Upper lobe of left lung (tissue), 6 donors: ENCODE data around the gene TTLL10. TPM values are rescaled to one million over a fixed set of nuclear protein-coding genes. Genes with fewer than 3 reads are reported as not detected.

Experiments used
- ATAC-seq, 2 donors: fragments of 200-7000 bp; cut with Tn5 transposase; one replicate each; pipeline ENCODE4 v1.9.1; 2022; ENCODE audit warnings: mild to moderate bottlenecking in 2 of 2, moderate library complexity in 2 of 2; ENCODE audit not compliant: low FRiP score in 2 of 2
- DNase-seq, 2 donors: peaks; one replicate each; pipeline ENCODE4 v3.0.0-alpha.2; 2019 to 2020
- H3K27ac ChIP-seq, 4 donors: fragments of 200-600 bp; sonication (generic); one replicate each; pipeline ENCODE4 v1.5.1; 2016 to 2019
- H3K27me3 ChIP-seq, 4 donors: fragments of 200-600 bp; sonication (generic); one replicate each; pipeline ENCODE4 v1.5.1; 2017 to 2019
- H3K36me3 ChIP-seq, 4 donors: fragments of 200-600 bp; sonication (generic); one replicate each; pipeline ENCODE4 v1.5.1; 2016 to 2019
- H3K4me1 ChIP-seq, 4 donors: fragments of 200-600 bp; sonication (generic); one replicate each; pipeline ENCODE4 v1.5.1; 2018 to 2019
- H3K4me3 ChIP-seq, 4 donors: fragments of 200-600 bp; sonication (generic); one replicate each; pipeline ENCODE4 v1.5.1; 2017 to 2019; ENCODE audit warnings: mild to moderate bottlenecking in 2 of 4, moderate library complexity in 1 of 4
- H3K9me3 ChIP-seq, 4 donors: fragments of 200-600 bp; sonication (generic); one replicate each; pipeline ENCODE4 v1.5.1; 2018 to 2019
- EP300 ChIP-seq, 4 donors: sonication (generic); formaldehyde crosslinking; IDR thresholded peaks; one replicate each; pipeline ENCODE4 v1.5.1; 2017; ENCODE audit warnings: antibody characterized with exemption in 4 of 4, control low read depth in 2 of 4
- POLR2A ChIP-seq, 4 donors: fragments of 450-650 bp; IDR thresholded peaks; one replicate each; pipeline ENCODE4 v1.5.1; 2016 to 2017; ENCODE audit warnings: antibody characterized with exemption in 4 of 4, mild to moderate bottlenecking in 2 of 4
- POLR2AphosphoS5 ChIP-seq, 2 donors: sonication (generic); formaldehyde crosslinking; IDR thresholded peaks; one replicate each; pipeline ENCODE4 v1.5.1; 2017; ENCODE audit warnings: antibody characterized with exemption in 2 of 2
- WGBS, 2 donors: methylation state at CpG; one replicate each; pipeline ENCODE4 v1.1.5; 2017 to 2018; 5-methylcytosine and 5-hydroxymethylcytosine counted together
- total RNA-seq, 6 donors: library from RNA; depleted of rRNA in 4 of 6; stranded (reverse); fragments of >200 nt in 4 of 6; gene quantifications; one replicate each; pipeline versions ENCODE4 v1.1.0 to v1.2.1, GENCODE V29; 2016 to 2021
- TF ChIP-seq, protein P1 (sequence below), 6 experiments: fragments of 450-650 bp in 4 of 6; fragments of 200-600 bp in 2 of 6; sonication (generic) in 2 of 6; IDR thresholded peaks; one replicate each; pipeline ENCODE4 v1.5.1; 2016 to 2019; ENCODE audit warnings: antibody characterized with exemption in 6 of 6
- donor health status: DM: no; HTN: no; CAD: no; lungs with moderate emphysema.
- donor health status: DM: no; HTN: yes; CAD: no; lungs with severe emphysema.

Gene TTLL10
- total RNA-seq, 6 donors from 2014 or later, result 0.86 to 14.5 (median 5.8) TPM

- Histone ChIP-seq H3K36me3 (no peaks in the 10 kb centered on the region), H3K4me3 (no peak overlapping the region), H3K27ac (no peak overlapping the region), H3K4me1 (peaks cover 0 to 31% (median 10%) of the 10 kb centered on the region in 4 donors), H3K27me3 (peaks cover 0 to 30% (median 11%) of the 10 kb centered on the region in 4 donors), H3K9me3 (no peaks in the 10 kb centered on the region)
- TF ChIP-seq POLR2A (IDR thresholded peaks at IDR 0.05) (no peak), POLR2AphosphoS5 (IDR thresholded peaks at IDR 0.05) (no peak), EP300 (IDR thresholded peaks at IDR 0.05) (no peak)
- TF ChIP-seq, protein P1, sequence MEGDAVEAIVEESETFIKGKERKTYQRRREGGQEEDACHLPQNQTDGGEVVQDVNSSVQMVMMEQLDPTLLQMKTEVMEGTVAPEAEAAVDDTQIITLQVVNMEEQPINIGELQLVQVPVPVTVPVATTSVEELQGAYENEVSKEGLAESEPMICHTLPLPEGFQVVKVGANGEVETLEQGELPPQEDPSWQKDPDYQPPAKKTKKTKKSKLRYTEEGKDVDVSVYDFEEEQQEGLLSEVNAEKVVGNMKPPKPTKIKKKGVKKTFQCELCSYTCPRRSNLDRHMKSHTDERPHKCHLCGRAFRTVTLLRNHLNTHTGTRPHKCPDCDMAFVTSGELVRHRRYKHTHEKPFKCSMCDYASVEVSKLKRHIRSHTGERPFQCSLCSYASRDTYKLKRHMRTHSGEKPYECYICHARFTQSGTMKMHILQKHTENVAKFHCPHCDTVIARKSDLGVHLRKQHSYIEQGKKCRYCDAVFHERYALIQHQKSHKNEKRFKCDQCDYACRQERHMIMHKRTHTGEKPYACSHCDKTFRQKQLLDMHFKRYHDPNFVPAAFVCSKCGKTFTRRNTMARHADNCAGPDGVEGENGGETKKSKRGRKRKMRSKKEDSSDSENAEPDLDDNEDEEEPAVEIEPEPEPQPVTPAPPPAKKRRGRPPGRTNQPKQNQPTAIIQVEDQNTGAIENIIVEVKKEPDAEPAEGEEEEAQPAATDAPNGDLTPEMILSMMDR (IDR thresholded peaks at IDR 0.05), result no peak
- 52 to 60% methylated on average over 2 to 26 of the region's 30 CpGs for WGBS, 2 donors
- DNase-seq (peak in 1 of 2 donors; percentile 74), ATAC-seq (no peak)
Observed at GRCh38 chr1:1239614-1240347, 66.1 kb downstream of the TTLL10 start.

DNA sequence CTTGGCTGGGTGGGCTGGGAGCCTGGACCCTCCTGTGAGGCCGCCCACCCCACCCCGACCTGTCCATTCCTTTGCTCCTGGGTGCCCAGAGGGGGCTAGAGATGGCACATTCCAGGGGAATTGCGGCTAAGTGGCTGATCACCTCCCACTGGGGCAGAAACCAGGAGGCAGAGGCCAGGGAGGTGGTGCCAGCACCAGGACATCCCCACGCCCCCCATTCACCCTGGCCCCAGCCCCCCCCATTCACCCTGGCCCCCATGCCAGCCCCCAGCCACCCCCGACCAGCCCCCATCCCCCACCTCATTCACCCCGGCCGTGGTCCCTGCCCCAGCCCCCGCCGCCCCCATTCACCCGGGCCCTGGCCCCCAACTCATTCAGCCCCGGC lies 66.7 kb downstream of the TTLL10 start:
- H3K36me3 ChIP-seq, result no peaks in the 10 kb centered on the region
- DNase-seq, result no peak
- H3K27me3 ChIP-seq, result peaks cover 0 to 31% (median 12%) of the 10 kb centered on the region in 4 donors
- peaks cover 0 to 27% (median 10%) of the 10 kb centered on the region in 4 donors for H3K4me1 ChIP-seq
- TF ChIP-seq EP300 (IDR thresholded peaks at IDR 0.05) (no peak), POLR2AphosphoS5 (IDR thresholded peaks at IDR 0.05) (no peak), POLR2A (IDR thresholded peaks at IDR 0.05) (no peak)
- TF ChIP-seq, protein P1 (IDR thresholded peaks at IDR 0.05), result no peak
- H3K27ac ChIP-seq, result no peak overlapping the region
- H3K9me3 ChIP-seq, result no peaks in the 10 kb centered on the region
- H3K4me3 ChIP-seq, result no peak overlapping the region
- no peak for ATAC-seq
- WGBS, 2 donors, result 58% methylated on average over 3 of the region's 11 CpGs; no CpG with 5 or more reads in 1 of the 2 donors

DNA sequence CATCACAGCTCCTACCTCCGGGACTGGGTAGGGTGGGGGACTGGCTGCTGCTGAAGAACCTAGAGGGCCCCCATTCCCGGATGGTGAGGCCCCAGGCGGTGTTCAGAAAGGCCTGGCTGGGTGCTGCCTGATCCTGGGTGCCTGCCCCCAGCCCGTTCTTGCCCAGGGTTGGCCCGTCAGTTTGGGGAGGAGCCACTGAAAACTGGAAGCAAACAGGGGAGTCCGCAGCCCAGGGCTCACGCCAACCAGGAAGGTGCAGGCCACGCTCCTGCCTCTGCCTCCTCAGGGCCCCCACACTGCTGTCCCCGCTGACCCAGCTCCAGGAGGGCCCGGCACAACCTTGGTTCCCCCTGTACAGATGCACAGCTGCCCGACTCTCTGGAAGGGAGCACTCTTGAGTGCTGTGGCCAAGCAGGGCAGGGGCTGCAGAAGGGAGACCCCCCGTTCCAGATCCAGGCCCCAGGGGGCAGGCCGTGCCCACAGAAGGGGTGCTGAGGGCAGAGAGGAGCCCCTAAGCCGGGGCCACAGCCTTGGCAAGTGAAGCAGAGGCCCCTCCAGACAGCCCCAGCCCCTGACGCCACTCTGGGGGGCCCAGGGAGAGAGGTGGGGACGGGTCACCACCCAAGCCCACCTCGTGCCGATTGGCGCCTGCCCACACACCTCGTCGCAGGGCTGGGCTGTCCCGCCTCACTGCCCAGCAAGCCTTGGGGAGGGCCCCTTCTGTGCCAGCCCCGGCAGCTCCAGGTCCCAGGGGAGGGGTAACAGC lies 67.3 kb downstream of the TTLL10 start:
- H3K36me3 ChIP-seq, result no peaks in the 10 kb centered on the region
- ATAC-seq, result no peak
- H3K4me1 ChIP-seq, result peaks cover 0 to 28% (median 11%) of the 10 kb centered on the region in 4 donors
- no peak overlapping the region for H3K4me3 ChIP-seq
- no peak overlapping the region for H3K27ac ChIP-seq
- H3K9me3 ChIP-seq, result no peaks in the 10 kb centered on the region
- TF ChIP-seq, protein P1 (IDR thresholded peaks at IDR 0.05), result no peak
- TF ChIP-seq EP300 (IDR thresholded peaks at IDR 0.05) (no peak), POLR2AphosphoS5 (IDR thresholded peaks at IDR 0.05) (no peak)
- 47 to 59% methylated on average over 10 to 23 of the region's 23 CpGs for WGBS, 2 donors
- peak in 1 of 2 donors; percentile 70 for DNase-seq
- peaks cover 0 to 38% (median 15%) of the 10 kb centered on the region in 4 donors for H3K27me3 ChIP-seq

GRCh38 chr1:1241588-1242219 lies 68.0 kb downstream of the TTLL10 start:
- no peak for ATAC-seq

More at GRCh38 chr1:1241588-1242219, 68.0 kb downstream of the TTLL10 start:
- 90 to 92% methylated on average over 12 to 22 of the region's 26 CpGs for whole genome bisulfite sequencing, 2 donors
- TF ChIP-seq POLR2A (IDR thresholded peaks at IDR 0.05) (no peak), POLR2AphosphoS5 (IDR thresholded peaks at IDR 0.05) (no peak), EP300 (IDR thresholded peaks at IDR 0.05) (no peak)
- TF ChIP-seq, protein P1 (IDR thresholded peaks at IDR 0.05), result no peak
- peak in 1 of 2 donors; percentile 83 for DNase-seq
- Histone ChIP-seq H3K4me1 (peaks cover under 1 to 35% (median 14%) of the 10 kb centered on the region in 4 donors), H3K4me3 (no peak overlapping the region), H3K27ac (no peak overlapping the region), H3K27me3 (peaks cover 0 to 44% (median 20%) of the 10 kb centered on the region in 4 donors), H3K9me3 (no peaks in the 10 kb centered on the region), H3K36me3 (no peaks in the 10 kb centered on the region)
